IMR-90 (cell line): ENCODE results near the gene ATXN1L. TPM values are rescaled to one million over a fixed set of nuclear protein-coding genes. Genes with fewer than 3 reads are reported as not detected.

Experiments
- ATAC-seq: fragments of 200-7000 bp; cut with Tn5 transposase; 2 replicates; pipeline ENCODE4 v1.9.1; 2020; ENCODE audit warnings: low read depth, mild to moderate bottlenecking, moderate library complexity
- BruUV-seq: library from RNA; stranded (reverse); fragments of 400-500 nt; replicated peaks from 2 replicates; lab custom pipeline; 2021; lab: Mats Ljungman, UMichigan
- CTCF ChIA-PET: fragments of 300-600 bp; formaldehyde crosslinking; extraction: SDS; loops from one replicate; lab custom pipeline; 2021; ENCODE audit warnings: antibody characterized with exemption; lab: Yijun Ruan, JAX
- POLR2A ChIA-PET: fragments of 300-600 bp; sonication (Branson Sonifier 250); formaldehyde crosslinking; loops from one replicate; lab custom pipeline; 2022; ENCODE audit warnings: antibody characterized with exemption; ENCODE audit not compliant: unreplicated experiment; lab: Charles Lee
- DNase-seq: peaks from one replicate; pipeline ENCODE4 v3.0.0; 2013
- H2AFZ ChIP-seq: replicated peaks from 2 replicates; pipeline ENCODE3; 2013; ENCODE audit warnings: low read length, mild to moderate bottlenecking; ENCODE audit not compliant: poor library complexity
- H2AK5ac ChIP-seq: 2 replicates; pipeline ENCODE4 v1.6.1; 2013; ENCODE audit warnings: low read depth, low read length, inconsistent platforms
- H2AK9ac ChIP-seq: replicated peaks from 2 replicates; pipeline ENCODE3; 2013; ENCODE audit warnings: mild to moderate bottlenecking, low read depth, low read length, moderate library complexity; ENCODE audit not compliant: poor library complexity
- H2BK120ac ChIP-seq: 2 replicates; pipeline ENCODE4 v1.6.1; 2013; ENCODE audit warnings: low read depth, low read length, inconsistent platforms
- H2BK15ac ChIP-seq: 3 replicates; pipeline ENCODE4 v1.6.1; 2013; ENCODE audit warnings: low read depth, low read length, inconsistent platforms
- H2BK20ac ChIP-seq: 2 replicates; pipeline ENCODE4 v1.6.1; 2013; ENCODE audit warnings: low read depth, mild to moderate bottlenecking, inconsistent platforms, low read length, moderate library complexity
- H2BK5ac ChIP-seq: 2 replicates; pipeline ENCODE4 v1.6.1; 2013; ENCODE audit warnings: mild to moderate bottlenecking, low read depth, low read length, inconsistent platforms; ENCODE audit not compliant: poor library complexity, severe bottlenecking
- H3K14ac ChIP-seq: replicated peaks from 2 replicates; pipeline ENCODE4 v1.6.1; 2013; ENCODE audit warnings: low read depth, low read length, inconsistent platforms
- H3K18ac ChIP-seq: 2 replicates; pipeline ENCODE4 v1.6.1; 2013; ENCODE audit warnings: low read depth, low read length, control low read depth
- H3K23ac ChIP-seq: 2 replicates; pipeline ENCODE4 v1.6.1; 2013; ENCODE audit warnings: low read depth, low read length, inconsistent platforms
- H3K27ac ChIP-seq: 2 replicates; pipeline ENCODE4 v1.5.1; 2013; ENCODE audit warnings: mild to moderate bottlenecking, control low read depth, low read length; ENCODE audit not compliant: insufficient read depth
- H3K27me3 ChIP-seq: 2 replicates; pipeline ENCODE4 v1.6.1; 2013; ENCODE audit warnings: low read length; ENCODE audit not compliant: control insufficient read depth, insufficient read depth
- H3K36me3 ChIP-seq: 2 replicates; pipeline ENCODE4 v1.6.1; 2013; ENCODE audit warnings: low read length, mixed read lengths; ENCODE audit not compliant: control insufficient read depth, insufficient read depth
- H3K4ac ChIP-seq: 2 replicates; pipeline ENCODE4 v1.6.1; 2013; ENCODE audit warnings: low read depth, low read length, inconsistent platforms
- H3K4me1 ChIP-seq: 2 replicates; pipeline ENCODE4 v1.6.1; 2013; ENCODE audit warnings: low read length, mixed read lengths; ENCODE audit not compliant: control insufficient read depth, insufficient read depth
- H3K4me2 ChIP-seq: 2 replicates; pipeline ENCODE4 v1.6.1; 2013; ENCODE audit warnings: low read depth, mild to moderate bottlenecking, control low read depth, low read length, moderate library complexity
- H3K4me3 ChIP-seq: 2 replicates; pipeline ENCODE4 v1.5.1; 2013; ENCODE audit warnings: low read depth, mild to moderate bottlenecking, control low read depth, low read length, moderate library complexity; ENCODE audit not compliant: insufficient read depth
- H3K56ac ChIP-seq: 2 replicates; pipeline ENCODE4 v1.6.1; 2013; ENCODE audit warnings: low read length, inconsistent platforms; ENCODE audit not compliant: insufficient read depth; ENCODE audit errors: extremely low read depth
- H3K79me1 ChIP-seq, 2 experiments: 2 replicates each; pipeline ENCODE4 v1.6.1; 2013; ENCODE audit warnings: low read length in 2 of 2, inconsistent platforms in 1 of 2, low read depth in 1 of 2
- H3K9ac ChIP-seq: 2 replicates; pipeline ENCODE4 v1.6.1; 2013; ENCODE audit warnings: low read depth, low read length, control low read depth
- H3K9me1 ChIP-seq: 2 replicates; pipeline ENCODE4 v1.6.1; 2013; ENCODE audit warnings: low read length, inconsistent platforms; ENCODE audit not compliant: insufficient read depth
- H3K9me3 ChIP-seq: 2 replicates; pipeline ENCODE4 v1.6.1; 2013; ENCODE audit warnings: low read length; ENCODE audit not compliant: control insufficient read depth, insufficient read depth
- H4K20me1 ChIP-seq: 2 replicates; pipeline ENCODE4 v1.6.1; 2013; ENCODE audit warnings: low read length, inconsistent platforms; ENCODE audit not compliant: insufficient read depth
- H4K5ac ChIP-seq: 2 replicates; pipeline ENCODE4 v1.6.1; 2013; ENCODE audit warnings: mild to moderate bottlenecking, low read depth, low read length, control low read depth
- H4K8ac ChIP-seq, 2 experiments: 2 replicates each; pipeline ENCODE4 v1.6.1; 2013; ENCODE audit warnings: low read depth in 2 of 2, low read length in 2 of 2, control low read depth in 1 of 2, inconsistent platforms in 1 of 2
- H4K91ac ChIP-seq: 2 replicates; pipeline ENCODE4 v1.6.1; 2013; ENCODE audit warnings: low read depth, low read length, inconsistent platforms; ENCODE audit not compliant: insufficient read depth
- BHLHE40 ChIP-seq: fragments of 150-350 bp; IDR thresholded peaks from 2 replicates; pipeline ENCODE4 v1.6.1; 2016; ENCODE audit warnings: mild to moderate bottlenecking, low read depth, low read length
- CEBPB ChIP-seq: IDR thresholded peaks from 2 replicates; pipeline ENCODE4 v1.6.1; 2012; ENCODE audit warnings: low read depth, low read length, improper control_type of control experiment
- CHD1 ChIP-seq: IDR thresholded peaks from 2 replicates; pipeline ENCODE4 v1.6.1; 2012; ENCODE audit warnings: low read depth, low read length, improper control_type of control experiment
- FOS ChIP-seq: fragments of 150-350 bp; IDR thresholded peaks from 2 replicates; pipeline ENCODE4 v1.6.1; 2016; ENCODE audit warnings: low read depth, low read length
- MAFK ChIP-seq: IDR thresholded peaks from 2 replicates; pipeline ENCODE4 v1.6.1; 2012; ENCODE audit warnings: low read depth, low read length, improper control_type of control experiment
- MAZ ChIP-seq: IDR thresholded peaks from 2 replicates; pipeline ENCODE4 v1.6.1; 2012; ENCODE audit warnings: low read depth, mild to moderate bottlenecking, low read length, improper control_type of control experiment, moderate library complexity, borderline replicate concordance
- MXI1 ChIP-seq: IDR thresholded peaks from 2 replicates; pipeline ENCODE4 v1.6.1; 2012; ENCODE audit warnings: low read depth, mild to moderate bottlenecking, low read length, moderate library complexity, borderline replicate concordance
- NFE2L2 ChIP-seq: fragments of 150-350 bp; IDR thresholded peaks from 2 replicates; pipeline ENCODE4 v1.6.1; 2016; ENCODE audit warnings: low read depth, mild to moderate bottlenecking, low read length
- POLR2A ChIP-seq: IDR thresholded peaks from 2 replicates; pipeline ENCODE4 v1.6.1; 2012; ENCODE audit warnings: mild to moderate bottlenecking, low read depth, low read length
- RAD21 ChIP-seq: IDR thresholded peaks from 2 replicates; pipeline ENCODE4 v1.6.1; 2012; ENCODE audit warnings: low read length, improper control_type of control experiment
- RCOR1 ChIP-seq: IDR thresholded peaks from 2 replicates; pipeline ENCODE4 v1.6.1; 2012; ENCODE audit warnings: mild to moderate bottlenecking, low read length, improper control_type of control experiment; ENCODE audit not compliant: insufficient replicate concordance
- RFX5 ChIP-seq: IDR thresholded peaks from 2 replicates; pipeline ENCODE4 v1.8.0; 2012; ENCODE audit warnings: low read depth, mild to moderate bottlenecking, low read length, moderate library complexity
- SMC3 ChIP-seq: fragments of 150-350 bp; IDR thresholded peaks from 2 replicates; pipeline ENCODE4 v1.6.1; 2016; ENCODE audit warnings: low read depth, mild to moderate bottlenecking, antibody characterized with exemption, low read length, moderate library complexity
- WGBS, 2 experiments: methylation state at CpG; one replicate each; pipeline versions ENCODE4 v1.1.5 to v1.1.7; 2013; ENCODE audit warnings: missing lambda C conversion rate in 2 of 2; ENCODE audit not compliant: insufficient read length in 1 of 2; ENCODE audit errors: extremely low coverage in 2 of 2; 5-methylcytosine and 5-hydroxymethylcytosine counted together
- dilution Hi-C: fragments of 300-500 bp; cut with HindIII; formaldehyde crosslinking; loops from one replicate; pipeline ENCODE4 v1.14.3; 2018; ENCODE audit warnings: low sequenced_read_pairs; ENCODE audit not compliant: unreplicated experiment
- in situ Hi-C: fragments of 300-500 bp; cut with MboI; formaldehyde crosslinking; loops from 3 replicates; pipeline ENCODE4 v1.14.3; 2019; ENCODE audit warnings: low sequenced_read_pairs, inconsistent platforms, mixed read lengths
- intact Hi-C: fragments of 100-400 bp; cut with micrococcal nuclease; formaldehyde crosslinking; loops from 2 replicates; pipeline ENCODE4 v1.10.0; 2022
- polyA plus RNA-seq, 3 experiments: library from polyadenylated mRNA; depleted of rRNA; stranded (reverse); fragments of >200 nt; gene quantifications; 2 replicates each; pipeline ENCODE4 v1.2.3, GENCODE V29; 2012; ENCODE audit warnings: low replicate concordance in 1 of 3
- total RNA-seq: library from RNA; depleted of rRNA; stranded (reverse); fragments of >200 nt; gene quantifications from 2 replicates; pipeline ENCODE4 v1.2.3, GENCODE V29; 2012
- TF ChIP-seq, protein P1 (sequence below): fragments of 150-350 bp; IDR thresholded peaks from 2 replicates; pipeline ENCODE4 v1.6.1; 2016; ENCODE audit warnings: low read depth, mild to moderate bottlenecking, low read length, moderate library complexity, borderline replicate concordance
- TF ChIP-seq, protein P2 (sequence below): fragments of 150-350 bp; IDR thresholded peaks from 2 replicates; pipeline ENCODE4 v1.6.1; 2017; ENCODE audit warnings: mild to moderate bottlenecking, antibody characterized with exemption, low read length, low read depth
- TF ChIP-seq, protein P3 (sequence below): conservative IDR thresholded peaks from 2 replicates; pipeline ENCODE4 v1.5.1; 2012; ENCODE audit warnings: mild to moderate bottlenecking, low read depth, low read length, improper control_type of control experiment

The ATXN1L gene
- total and polyA plus RNA-seq, 2 of the 4 experiments (the other 2 are of a cell fraction): 5.2 to 9.2 TPM

DNA sequence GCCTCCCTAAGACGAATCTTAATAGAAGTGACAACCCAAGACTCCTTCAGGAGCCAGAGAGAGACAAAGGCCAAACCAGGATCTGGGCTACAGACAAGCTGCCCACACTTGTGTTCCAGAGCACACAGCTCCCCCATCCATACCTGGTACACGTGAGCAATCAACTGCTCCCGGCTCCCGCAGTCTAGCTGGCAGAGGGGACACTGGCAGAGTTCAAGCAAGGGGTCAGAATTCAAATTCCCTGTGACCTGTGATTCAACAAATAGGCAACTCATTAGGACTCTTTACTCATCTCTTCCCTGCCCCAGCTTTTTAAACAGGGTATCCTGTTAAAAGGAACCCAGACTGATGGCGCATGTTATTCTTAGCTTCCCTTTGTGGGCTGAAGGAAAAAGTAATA is 18.2 kb downstream of the ATXN1L start:
- BruUV-seq: no TSS peak
- Histone ChIP-seq H2BK5ac (no peak overlapping the region), H2AK9ac (no peak overlapping the region), H4K91ac (no peak overlapping the region), H3K4me2 (no peak overlapping the region), H3K4me3 (no peak overlapping the region), H4K8ac (no peak overlapping the region), H3K36me3 (peaks cover 33% of the 10 kb centered on the region), H3K23ac (no peak overlapping the region), H3K9me1 (no peaks in the 10 kb centered on the region), H2AK5ac (no peak overlapping the region), H3K27ac (no peak overlapping the region), H3K4me1 (no peaks in the 10 kb centered on the region), H3K4ac (no peak overlapping the region), H3K18ac (no peak overlapping the region), H2BK15ac (no peak overlapping the region), H3K9ac (no peak overlapping the region), H3K27me3 (no peaks in the 10 kb centered on the region), H3K14ac (no peak overlapping the region), H2BK120ac (no peak overlapping the region), H3K56ac (no peak overlapping the region), H2AFZ (no peak overlapping the region), H4K20me1 (no peaks in the 10 kb centered on the region; the same call in none of the 2 replicates), H3K9me3 (no peaks in the 10 kb centered on the region), H4K5ac (no peak overlapping the region), H3K79me1 (peaks cover 12% of the 10 kb centered on the region in 2 experiments; a peak in 3 of 4 replicates), H2BK20ac (no peak overlapping the region)
- POLR2A ChIA-PET: no interaction called here
- CTCF ChIA-PET: interaction anchor here (0.8 kb wide), 1 partner anchor 97 kb away, joined by 3 read pairs; no protein-coding TSS in a partner anchor
- no peak for TF ChIP-seq CHD1
- TF ChIP-seq POLR2A: no peak
- TF ChIP-seq MXI1: no peak
- TF ChIP-seq NFE2L2: no peak
- no peak for TF ChIP-seq RAD21
- no peak for TF ChIP-seq MAZ
- TF ChIP-seq, protein P1, sequence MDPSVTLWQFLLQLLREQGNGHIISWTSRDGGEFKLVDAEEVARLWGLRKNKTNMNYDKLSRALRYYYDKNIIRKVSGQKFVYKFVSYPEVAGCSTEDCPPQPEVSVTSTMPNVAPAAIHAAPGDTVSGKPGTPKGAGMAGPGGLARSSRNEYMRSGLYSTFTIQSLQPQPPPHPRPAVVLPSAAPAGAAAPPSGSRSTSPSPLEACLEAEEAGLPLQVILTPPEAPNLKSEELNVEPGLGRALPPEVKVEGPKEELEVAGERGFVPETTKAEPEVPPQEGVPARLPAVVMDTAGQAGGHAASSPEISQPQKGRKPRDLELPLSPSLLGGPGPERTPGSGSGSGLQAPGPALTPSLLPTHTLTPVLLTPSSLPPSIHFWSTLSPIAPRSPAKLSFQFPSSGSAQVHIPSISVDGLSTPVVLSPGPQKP: no peak
- no peak for TF ChIP-seq MAFK
- TF ChIP-seq, protein P2, sequence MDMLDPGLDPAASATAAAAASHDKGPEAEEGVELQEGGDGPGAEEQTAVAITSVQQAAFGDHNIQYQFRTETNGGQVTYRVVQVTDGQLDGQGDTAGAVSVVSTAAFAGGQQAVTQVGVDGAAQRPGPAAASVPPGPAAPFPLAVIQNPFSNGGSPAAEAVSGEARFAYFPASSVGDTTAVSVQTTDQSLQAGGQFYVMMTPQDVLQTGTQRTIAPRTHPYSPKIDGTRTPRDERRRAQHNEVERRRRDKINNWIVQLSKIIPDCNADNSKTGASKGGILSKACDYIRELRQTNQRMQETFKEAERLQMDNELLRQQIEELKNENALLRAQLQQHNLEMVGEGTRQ: no peak
- TF ChIP-seq, protein P3, sequence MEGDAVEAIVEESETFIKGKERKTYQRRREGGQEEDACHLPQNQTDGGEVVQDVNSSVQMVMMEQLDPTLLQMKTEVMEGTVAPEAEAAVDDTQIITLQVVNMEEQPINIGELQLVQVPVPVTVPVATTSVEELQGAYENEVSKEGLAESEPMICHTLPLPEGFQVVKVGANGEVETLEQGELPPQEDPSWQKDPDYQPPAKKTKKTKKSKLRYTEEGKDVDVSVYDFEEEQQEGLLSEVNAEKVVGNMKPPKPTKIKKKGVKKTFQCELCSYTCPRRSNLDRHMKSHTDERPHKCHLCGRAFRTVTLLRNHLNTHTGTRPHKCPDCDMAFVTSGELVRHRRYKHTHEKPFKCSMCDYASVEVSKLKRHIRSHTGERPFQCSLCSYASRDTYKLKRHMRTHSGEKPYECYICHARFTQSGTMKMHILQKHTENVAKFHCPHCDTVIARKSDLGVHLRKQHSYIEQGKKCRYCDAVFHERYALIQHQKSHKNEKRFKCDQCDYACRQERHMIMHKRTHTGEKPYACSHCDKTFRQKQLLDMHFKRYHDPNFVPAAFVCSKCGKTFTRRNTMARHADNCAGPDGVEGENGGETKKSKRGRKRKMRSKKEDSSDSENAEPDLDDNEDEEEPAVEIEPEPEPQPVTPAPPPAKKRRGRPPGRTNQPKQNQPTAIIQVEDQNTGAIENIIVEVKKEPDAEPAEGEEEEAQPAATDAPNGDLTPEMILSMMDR: no peak
- no peak for TF ChIP-seq RFX5
- no peak for TF ChIP-seq FOS
- no peak for TF ChIP-seq RCOR1
- no peak for TF ChIP-seq BHLHE40
- TF ChIP-seq CEBPB: no peak
- TF ChIP-seq SMC3: no peak
- dilution Hi-C loops: no loop called here
- in situ Hi-C loops: no loop called here
- ATAC-seq (no peak), DNase-seq (no peak)
- intact Hi-C loops: no loop called here
- WGBS, 2 experiments: 95% methylated on average over 3 of the region's 5 CpGs; no CpG with 5 or more reads in 1 of the 2 experiments
